Stomach (tissue), 9 donors: ENCODE data around the gene CCDC91. TPM values are rescaled to one million over a fixed set of nuclear protein-coding genes. Genes with fewer than 3 reads are reported as not detected.

Experiments
- DNase-seq, 2 donors: peaks; one replicate each; pipeline versions ENCODE4 v3.0.0 to v3.0.0-alpha.2; 2013 to 2019
- H3K27ac ChIP-seq, 5 donors: fragments of 200-600 bp in 4 of 5; sonication (generic) in 4 of 5; one replicate each; pipeline ENCODE4 v1.5.1; 2013 to 2019; ENCODE audit warnings: mild to moderate bottlenecking in 1 of 5, moderate library complexity in 1 of 5
- H3K27me3 ChIP-seq, 3 donors: fragments of 200-600 bp; sonication (generic); one replicate each; pipeline ENCODE4 v1.5.1; 2017 to 2019; ENCODE audit warnings: mixed run types in 1 of 3
- H3K36me3 ChIP-seq, 4 donors: fragments of 200-600 bp; sonication (generic); 1 replicate in 3 of 4; 2 replicates in 1 of 4; pipeline ENCODE4 v1.5.1; 2016 to 2019
- H3K4me1 ChIP-seq, 4 donors: fragments of 200-600 bp; sonication (generic); one replicate each; pipeline ENCODE4 v1.5.1; 2016 to 2019
- H3K4me3 ChIP-seq, 4 donors: fragments of 200-600 bp; sonication (generic) in 3 of 4; one replicate each; pipeline ENCODE4 v1.5.1; 2016 to 2019; ENCODE audit warnings: mild to moderate bottlenecking in 1 of 4
- H3K9me3 ChIP-seq, 4 donors: fragments of 200-600 bp; sonication (generic); one replicate each; pipeline ENCODE4 v1.5.1; 2016 to 2019
- EP300 ChIP-seq: sonication (generic); formaldehyde crosslinking; IDR thresholded peaks from one replicate; pipeline ENCODE4 v1.6.1; 2017; ENCODE audit warnings: antibody characterized with exemption
- POLR2A ChIP-seq, 4 donors: fragments of 450-650 bp; IDR thresholded peaks; one replicate each; pipeline ENCODE4 v1.6.1; 2016; ENCODE audit warnings: antibody characterized with exemption in 4 of 4, control low read depth in 2 of 4, mild to moderate bottlenecking in 1 of 4, moderate library complexity in 1 of 4
- POLR2AphosphoS5 ChIP-seq, 3 donors: sonication (generic); formaldehyde crosslinking; IDR thresholded peaks; one replicate each; pipeline ENCODE4 v1.6.1; 2016; ENCODE audit warnings: antibody characterized with exemption in 3 of 3
- WGBS, 5 donors: extraction: QIAGEN DNeasy Blood & Tissue Kit in 3 of 5; methylation state at CpG; one replicate each; pipeline versions ENCODE4 v1.1.5 to v1.1.7; 2013 to 2018; 5-methylcytosine and 5-hydroxymethylcytosine counted together
- intact Hi-C: fragments of 100-400 bp; cut with DNase I; formaldehyde crosslinking; loops from one replicate; pipeline ENCODE4 v1.15.1; 2023; ENCODE audit warnings: low total_unique reads
- polyA plus RNA-seq, 3 donors: library from polyadenylated mRNA; stranded (reverse); fragments of 200-250 nt; gene quantifications; one replicate each; pipeline ENCODE4 v1.2.3, GENCODE V29; 2013
- total RNA-seq, 5 donors: library from RNA; depleted of rRNA; stranded (reverse); fragments of >200 nt; gene quantifications; one replicate each; pipeline versions ENCODE4 v1.1.0 to v1.2.3, GENCODE V29; 2014 to 2016
- TF ChIP-seq, protein P1 (sequence below), 7 experiments: fragments of 450-650 bp in 4 of 7; fragments of 200-600 bp in 3 of 7; sonication (generic) in 3 of 7; IDR thresholded peaks; one replicate each; pipeline ENCODE4 v1.5.1; 2016 to 2019; ENCODE audit warnings: antibody characterized with exemption in 7 of 7, control low read depth in 2 of 7, mild to moderate bottlenecking in 1 of 7
- donor health status: healthy with polysubstance abuse.
- donor health status: Bipolar disorder and iron deficiency.
- donor health status: healthy.

The CCDC91 gene
- total and polyA plus RNA-seq, 8 donors: 9.9 to 69.6 (median 34.4) TPM

DNA sequence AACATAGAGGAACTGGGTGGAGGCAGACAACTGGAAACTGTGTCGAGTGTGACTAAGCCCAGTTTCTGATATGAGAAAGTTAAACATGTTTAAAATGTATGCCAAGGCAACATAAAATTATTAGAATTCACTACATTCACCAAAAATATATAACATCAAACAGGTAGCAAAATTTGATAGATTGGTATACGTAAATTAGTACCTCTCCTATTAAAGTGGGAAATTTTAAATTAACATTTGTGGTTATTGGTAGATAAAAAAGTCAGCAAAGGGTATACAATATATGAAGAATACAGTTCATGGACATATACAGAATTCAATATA lies 53.0 kb downstream of the CCDC91 start:
- Histone ChIP-seq H3K36me3 (no peaks in the 10 kb centered on the region), H3K4me1 (peaks cover 0 to 16% (median under 1%) of the 10 kb centered on the region in 4 donors), H3K27me3 (no peaks in the 10 kb centered on the region), H3K9me3 (no peaks in the 10 kb centered on the region), H3K27ac (peak overlapping the region in 1 of 5 donors; percentile 57), H3K4me3 (no peak overlapping the region)
- TF ChIP-seq EP300 (no peak), POLR2AphosphoS5 (IDR thresholded peaks at IDR 0.05) (no peak), POLR2A (IDR thresholded peaks at IDR 0.05) (no peak)
- 66 to 89% (median 68%) methylated on average over 2 of the region's 2 CpGs for WGBS, 5 donors
- no peak for DNase-seq
- intact Hi-C loops: no loop called here

DNA sequence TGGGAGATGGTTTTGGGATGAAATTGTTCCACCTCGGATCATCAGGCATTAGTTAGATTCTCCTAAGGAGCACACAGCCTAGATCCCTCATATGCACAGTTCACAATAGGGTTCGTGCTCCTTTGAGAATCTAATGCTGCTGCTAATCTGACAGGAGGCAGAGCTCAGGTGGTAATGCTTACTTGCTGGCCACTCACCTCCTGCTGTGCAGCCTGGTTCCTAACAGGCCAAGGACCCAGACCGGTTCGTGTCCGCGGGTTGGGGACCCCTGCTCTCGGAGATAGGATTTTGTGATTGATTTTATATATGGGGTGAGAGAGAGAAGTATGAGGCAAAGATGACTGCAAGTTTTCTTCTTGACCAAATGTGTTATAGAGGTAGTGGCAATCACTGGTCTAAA lies 57.5 kb downstream of the CCDC91 start:
- H3K36me3 ChIP-seq: no peaks in the 10 kb centered on the region
- H3K4me1 ChIP-seq: peaks cover 0 to 24% (median 8%) of the 10 kb centered on the region in 4 donors
- no peak for TF ChIP-seq POLR2AphosphoS5 (IDR thresholded peaks at IDR 0.05)
- TF ChIP-seq, protein P1, sequence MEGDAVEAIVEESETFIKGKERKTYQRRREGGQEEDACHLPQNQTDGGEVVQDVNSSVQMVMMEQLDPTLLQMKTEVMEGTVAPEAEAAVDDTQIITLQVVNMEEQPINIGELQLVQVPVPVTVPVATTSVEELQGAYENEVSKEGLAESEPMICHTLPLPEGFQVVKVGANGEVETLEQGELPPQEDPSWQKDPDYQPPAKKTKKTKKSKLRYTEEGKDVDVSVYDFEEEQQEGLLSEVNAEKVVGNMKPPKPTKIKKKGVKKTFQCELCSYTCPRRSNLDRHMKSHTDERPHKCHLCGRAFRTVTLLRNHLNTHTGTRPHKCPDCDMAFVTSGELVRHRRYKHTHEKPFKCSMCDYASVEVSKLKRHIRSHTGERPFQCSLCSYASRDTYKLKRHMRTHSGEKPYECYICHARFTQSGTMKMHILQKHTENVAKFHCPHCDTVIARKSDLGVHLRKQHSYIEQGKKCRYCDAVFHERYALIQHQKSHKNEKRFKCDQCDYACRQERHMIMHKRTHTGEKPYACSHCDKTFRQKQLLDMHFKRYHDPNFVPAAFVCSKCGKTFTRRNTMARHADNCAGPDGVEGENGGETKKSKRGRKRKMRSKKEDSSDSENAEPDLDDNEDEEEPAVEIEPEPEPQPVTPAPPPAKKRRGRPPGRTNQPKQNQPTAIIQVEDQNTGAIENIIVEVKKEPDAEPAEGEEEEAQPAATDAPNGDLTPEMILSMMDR (IDR thresholded peaks at IDR 0.05): no peak
- TF ChIP-seq EP300: no peak
- no peak for TF ChIP-seq POLR2A (IDR thresholded peaks at IDR 0.05)
- no peak overlapping the region for H3K4me3 ChIP-seq
- no peak overlapping the region for H3K27ac ChIP-seq
- DNase-seq: no peak
- no peaks in the 10 kb centered on the region for H3K27me3 ChIP-seq
- H3K9me3 ChIP-seq: no peaks in the 10 kb centered on the region
- WGBS, 5 donors: 79 to 92% (median 86%) methylated on average over 7 of the region's 7 CpGs
- intact Hi-C loops: no loop called here

DNA sequence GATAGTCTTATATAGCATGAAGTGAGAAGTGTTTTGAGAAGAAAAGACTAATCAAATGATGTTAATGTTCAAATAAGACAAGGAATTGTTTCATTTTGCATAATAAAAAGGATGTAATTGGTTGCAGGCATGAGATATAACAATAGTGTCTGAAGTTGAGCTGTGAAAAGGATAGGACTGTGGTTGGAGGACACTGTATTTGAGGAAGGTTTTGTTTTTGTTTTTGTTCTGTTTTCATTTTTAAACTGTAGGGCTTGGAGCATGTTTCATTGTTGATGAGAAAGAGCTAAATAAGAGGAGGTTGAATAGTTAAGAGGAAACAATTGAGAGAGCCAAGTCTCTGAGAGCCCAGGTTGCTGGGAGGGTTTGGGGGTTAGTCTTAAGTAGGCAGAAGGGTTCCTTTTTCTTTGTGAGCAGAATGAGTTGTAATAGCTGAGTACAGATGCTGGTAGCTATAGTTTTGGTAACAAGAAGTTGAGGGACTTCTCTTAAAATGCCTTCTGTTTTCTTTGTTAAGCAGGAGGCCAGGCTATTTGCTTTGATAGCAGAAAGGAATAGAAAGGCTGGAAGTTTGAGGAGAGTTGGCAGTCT lies 58.4 kb downstream of the CCDC91 start:
- TF ChIP-seq, protein P1 (IDR thresholded peaks at IDR 0.05): no peak
- Histone ChIP-seq H3K9me3 (no peaks in the 10 kb centered on the region), H3K4me1 (peaks cover 0 to 21% (median 8%) of the 10 kb centered on the region in 4 donors), H3K27ac (peak overlapping the region in 1 of 5 donors; percentile 9), H3K27me3 (no peaks in the 10 kb centered on the region), H3K36me3 (no peaks in the 10 kb centered on the region), H3K4me3 (no peak overlapping the region)
- intact Hi-C loops: no loop called here
- no peak for DNase-seq

DNA sequence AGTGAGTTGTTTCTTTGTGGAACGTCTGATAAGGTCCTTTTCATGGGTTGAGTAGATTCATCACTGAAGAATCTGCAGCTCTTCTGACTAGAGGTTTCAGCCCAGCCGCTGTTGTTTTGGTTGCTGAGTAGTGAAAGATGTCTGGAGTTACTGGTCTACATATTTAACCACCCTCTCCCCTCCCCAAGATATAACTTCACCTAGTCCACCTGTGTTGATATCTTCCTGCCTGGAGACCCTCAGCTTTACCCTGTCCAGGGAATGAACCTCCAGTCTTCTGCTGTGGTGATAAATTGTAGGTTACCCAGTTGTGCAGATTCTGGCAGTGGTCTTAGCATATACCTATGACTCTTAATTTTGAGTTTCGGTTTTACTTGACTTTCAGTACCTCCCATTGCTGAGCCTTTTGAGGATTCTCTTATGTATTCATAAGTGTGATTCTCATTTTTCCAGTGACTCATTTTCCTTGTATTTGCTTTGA lies 62.9 kb downstream of the CCDC91 start:
- H3K36me3 ChIP-seq: no peaks in the 10 kb centered on the region
- H3K4me3 ChIP-seq: no peak overlapping the region
- no peak for DNase-seq
- H3K27me3 ChIP-seq: no peaks in the 10 kb centered on the region
- TF ChIP-seq POLR2AphosphoS5 (IDR thresholded peaks at IDR 0.05): no peak
- no peak for TF ChIP-seq EP300
- TF ChIP-seq, protein P1 (IDR thresholded peaks at IDR 0.05): no peak
- no peak for TF ChIP-seq POLR2A (IDR thresholded peaks at IDR 0.05)
- no peak overlapping the region for H3K27ac ChIP-seq
- peaks cover 0 to 16% (median 8%) of the 10 kb centered on the region in 4 donors for H3K4me1 ChIP-seq
- 73 to 84% (median 78%) methylated on average over 3 of the region's 3 CpGs for WGBS, 5 donors
- H3K9me3 ChIP-seq: no peaks in the 10 kb centered on the region
- intact Hi-C loops: no loop called here

DNA sequence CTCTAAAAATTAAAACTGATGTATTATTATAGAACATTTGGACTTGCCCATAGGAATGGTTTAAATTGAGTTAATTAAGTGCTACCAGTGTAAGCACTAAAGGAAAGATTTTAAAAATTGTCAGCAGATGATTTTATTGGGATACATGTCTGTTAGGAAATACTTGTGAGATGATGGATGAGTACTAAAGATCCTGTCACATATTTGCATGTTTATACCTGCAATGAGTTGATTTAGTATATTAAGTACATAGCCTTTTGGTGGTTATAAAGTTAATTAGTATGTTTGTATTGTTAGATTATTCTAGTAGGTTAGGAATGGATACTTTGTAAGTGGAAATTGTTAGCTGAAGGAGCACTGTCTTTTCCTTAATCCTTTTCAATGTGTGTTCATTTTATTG lies 67.2 kb downstream of the CCDC91 start:
- no peaks in the 10 kb centered on the region for H3K4me1 ChIP-seq
- intact Hi-C loops: no loop called here
- H3K4me3 ChIP-seq: no peak overlapping the region
- H3K9me3 ChIP-seq: no peaks in the 10 kb centered on the region
- TF ChIP-seq POLR2A (IDR thresholded peaks at IDR 0.05) (no peak), EP300 (no peak), POLR2AphosphoS5 (IDR thresholded peaks at IDR 0.05) (no peak)
- TF ChIP-seq, protein P1 (IDR thresholded peaks at IDR 0.05): no peak
- H3K36me3 ChIP-seq: peaks cover 0 to 12% (median 7%) of the 10 kb centered on the region in 4 donors
- DNase-seq: no peak
- no peak overlapping the region for H3K27ac ChIP-seq
- H3K27me3 ChIP-seq: no peaks in the 10 kb centered on the region
